ENCODE data around the gene PRTFDC1.
"Not testable (repeated sequence)": the region's sequence is repeated elsewhere in the genome, so short reads cannot be mapped to it uniquely, and the experiment has no call there.

PRTFDC1 gene

GRCh38 chr10:24929056-24929544 lies 23.3 kb downstream of the PRTFDC1 start:
- no peak for DNase-seq

GRCh38 chr10:24928163-24928562 lies 24.2 kb downstream of the PRTFDC1 start:
- no peak for DNase-seq

DNA sequence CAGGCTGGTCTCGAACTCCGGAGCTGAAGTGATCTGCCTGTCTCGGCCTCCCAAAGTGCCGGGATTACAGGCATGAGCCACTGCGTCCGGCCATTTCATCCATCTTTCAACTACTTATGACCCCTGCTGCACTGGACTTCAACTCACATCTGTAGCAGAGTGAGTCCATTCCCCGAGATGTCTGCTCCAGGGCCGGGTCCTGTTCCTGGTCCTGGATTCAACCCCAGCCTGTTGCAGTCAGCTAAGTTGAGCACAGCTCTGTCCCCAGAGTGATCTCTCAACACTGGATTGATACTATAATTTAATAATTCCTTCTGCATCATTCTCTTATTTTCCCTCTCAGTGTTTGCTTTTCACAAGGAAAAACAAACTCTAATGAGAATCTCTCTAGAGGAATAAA lies 25.8 kb downstream of the PRTFDC1 start:
- no peak for DNase-seq

- DNase-seq = no peak
Measured at GRCh38 chr10:24925799-24926198, 26.6 kb downstream of the PRTFDC1 start.

DNA sequence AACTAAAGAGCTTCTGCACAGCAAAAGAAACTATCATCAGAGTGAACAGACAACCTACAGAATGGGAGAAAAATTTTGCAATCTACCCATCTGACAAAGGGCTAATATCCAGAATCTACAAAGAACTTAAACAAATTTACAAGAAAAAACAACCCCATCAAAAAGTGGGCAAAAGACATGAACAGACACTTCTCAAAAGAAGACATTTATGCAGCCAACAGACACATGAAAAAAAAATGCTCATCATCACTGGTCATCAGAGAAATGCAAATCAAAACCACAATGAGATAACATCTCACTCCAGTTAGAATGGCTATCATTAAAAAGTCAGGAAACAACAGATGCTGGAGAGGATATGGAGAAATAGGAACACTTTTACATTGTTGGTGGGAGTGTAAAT lies 27.9 kb downstream of the PRTFDC1 start:
- DNase-seq = not testable (repeated sequence)

DNA sequence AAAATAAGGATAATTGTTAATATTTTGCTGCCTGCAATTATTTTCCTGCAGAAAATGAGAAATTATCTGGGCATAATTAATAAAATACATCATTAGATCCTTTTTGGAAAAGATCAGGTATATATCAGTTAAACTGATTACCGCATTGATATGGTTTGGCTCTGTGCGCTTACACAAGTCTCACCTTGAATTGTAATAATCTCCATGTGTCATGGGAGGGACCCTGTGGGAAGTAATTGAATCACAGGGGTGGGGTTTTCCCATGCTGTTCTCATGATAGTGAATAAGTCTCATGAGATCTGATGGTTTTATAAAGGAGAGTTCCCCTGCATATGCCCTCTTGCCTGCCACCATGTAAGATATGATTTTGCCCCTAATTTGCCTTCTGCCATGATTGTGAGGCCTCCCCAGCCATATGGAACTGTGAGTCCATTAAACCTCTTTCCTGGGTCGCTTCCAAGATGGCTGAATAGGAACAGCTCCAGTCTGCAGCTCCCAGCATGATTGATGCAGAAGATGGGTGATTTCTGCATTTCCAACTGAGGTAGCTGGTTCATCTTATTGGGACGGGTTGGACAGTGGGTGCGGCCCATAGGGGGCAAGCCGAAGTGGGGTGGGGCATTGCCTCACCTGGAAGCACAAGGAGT lies 30.1 kb downstream of the PRTFDC1 start:
- peak; percentile 6 for DNase-seq

DNA sequence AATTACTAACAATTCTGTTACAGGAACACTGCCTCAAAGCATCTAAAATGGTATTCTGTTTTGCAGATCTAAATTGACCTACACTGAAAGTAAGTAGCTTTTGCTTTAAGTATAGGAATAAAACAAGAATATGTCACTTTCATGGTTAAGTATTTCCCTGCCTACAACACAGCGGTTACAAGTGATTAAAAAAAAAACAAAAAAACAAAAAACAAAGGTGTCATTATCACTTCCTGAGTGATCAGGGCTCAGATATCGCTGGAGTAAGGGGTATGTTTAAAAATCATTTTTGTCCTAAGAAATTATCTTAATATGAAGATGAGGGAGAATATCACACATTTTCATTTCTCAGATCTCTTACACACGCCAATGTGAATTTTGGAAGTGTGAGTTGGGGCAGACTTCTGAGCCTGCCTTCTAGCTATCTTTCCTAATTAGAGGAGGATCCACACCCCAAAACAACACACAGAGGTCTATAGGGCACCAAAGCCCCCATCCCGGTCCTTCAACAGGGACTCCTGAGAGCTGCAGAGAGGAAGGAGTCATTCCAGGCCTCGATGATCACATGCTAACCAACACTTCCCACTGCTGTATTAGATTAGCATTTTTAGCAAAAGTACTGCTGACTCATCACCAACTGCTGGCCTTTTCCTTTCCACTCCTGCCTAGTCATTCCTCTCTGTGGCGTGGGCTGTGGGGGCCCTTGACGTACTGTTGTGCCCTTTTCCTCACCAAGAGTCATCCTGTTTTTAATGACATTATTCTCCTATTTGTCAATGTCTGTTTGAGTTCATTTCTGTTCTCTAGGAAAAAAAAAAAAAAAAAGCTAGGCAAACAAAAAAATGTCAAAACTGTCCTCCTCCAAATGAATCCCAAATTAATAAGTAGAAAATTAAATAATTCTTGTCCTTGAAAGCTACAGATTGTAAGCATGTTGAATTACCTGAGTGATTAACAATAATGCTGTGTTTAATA lies 31.2 kb downstream of the PRTFDC1 start:
- DNase-seq = peak; percentile 1

DNA sequence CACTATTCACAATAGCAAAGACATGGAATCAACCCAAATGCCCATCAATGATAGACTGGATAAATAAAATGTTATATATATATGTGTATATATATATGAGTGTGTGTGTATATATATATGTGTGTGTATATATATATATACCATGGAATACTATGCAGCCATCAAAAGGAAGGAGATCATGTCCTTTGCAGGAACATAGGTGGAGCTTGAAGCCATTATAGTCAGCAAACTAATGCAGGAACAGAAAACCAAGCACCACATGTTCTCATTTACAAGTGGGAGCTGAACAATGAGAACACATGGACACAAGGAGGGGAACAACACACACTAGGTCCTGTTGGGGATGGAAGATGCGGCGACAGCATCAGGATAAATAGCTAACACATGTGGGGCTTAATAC lies 32.2 kb downstream of the PRTFDC1 start:
- not testable (repeated sequence) for DNase-seq

GRCh38 chr10:24919629-24920028 lies 32.8 kb downstream of the PRTFDC1 start:
- not testable (repeated sequence) for DNase-seq

DNA sequence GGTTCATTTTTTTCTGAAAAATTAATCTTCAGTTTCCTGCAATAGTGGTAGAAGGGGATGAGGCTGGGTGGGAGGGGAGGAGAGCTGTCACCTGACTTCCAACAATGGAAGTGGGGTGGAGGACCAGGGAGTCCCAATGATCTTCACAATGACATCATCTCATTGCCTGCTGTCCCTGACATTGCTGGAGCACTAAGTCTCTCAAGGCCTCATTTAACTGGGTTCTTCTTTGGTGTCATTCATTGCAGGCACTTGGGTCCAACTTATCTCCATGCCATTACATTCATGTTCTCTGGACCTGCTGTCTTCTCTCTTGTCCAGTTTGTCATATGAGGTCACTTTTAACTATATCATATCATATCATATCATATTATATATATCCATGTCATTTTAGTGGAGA lies 34.4 kb downstream of the PRTFDC1 start:
- DNase-seq = no peak

- no peak for DNase-seq
Measured at GRCh38 chr10:24917493-24917892, 34.9 kb downstream of the PRTFDC1 start.

GRCh38 chr10:24916365-24916764 lies 36.0 kb downstream of the PRTFDC1 start:
- no peak for DNase-seq

DNA sequence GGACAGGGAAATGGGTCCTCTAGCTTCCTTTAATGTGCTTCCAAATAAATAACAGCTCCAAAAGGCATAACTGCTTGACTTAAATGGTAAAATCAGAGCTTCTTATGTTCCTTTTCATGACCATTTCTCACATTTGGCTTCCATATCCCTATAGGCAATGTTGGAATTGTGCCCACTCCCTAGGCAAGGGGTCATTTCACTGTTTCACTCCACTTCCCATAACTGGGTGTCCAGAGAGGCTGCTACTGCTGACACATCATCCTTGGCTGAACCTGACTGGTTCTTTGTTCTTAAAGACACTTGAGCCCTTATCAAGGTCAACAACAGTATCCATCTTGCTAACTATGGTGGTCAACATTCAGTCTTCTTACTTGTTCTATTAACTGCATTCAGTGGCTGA lies 37.1 kb downstream of the PRTFDC1 start:
- DNase-seq = no peak

DNA sequence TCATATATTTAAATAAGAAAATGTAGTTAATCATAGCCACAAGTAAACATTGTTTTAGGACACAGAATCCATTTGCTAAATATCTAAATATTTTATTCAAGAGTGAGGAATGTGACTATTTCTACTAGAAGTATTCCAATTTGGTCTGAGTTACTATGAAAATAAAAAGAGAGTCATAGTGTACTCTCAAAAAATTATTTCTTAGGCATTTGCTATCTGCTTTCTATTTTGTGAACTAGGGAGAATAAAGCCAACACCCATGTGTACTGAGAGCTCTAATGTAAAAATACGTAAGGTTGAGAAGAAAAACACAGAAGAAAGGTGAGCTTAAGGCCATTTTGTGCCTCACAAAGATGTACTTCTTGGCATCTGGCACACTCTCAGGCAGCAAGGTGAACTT lies 38.3 kb downstream of the PRTFDC1 start:
- no peak for DNase-seq

GRCh38 chr10:24912215-24912614 lies 40.2 kb downstream of the PRTFDC1 start:
- DNase-seq = no peak

DNA sequence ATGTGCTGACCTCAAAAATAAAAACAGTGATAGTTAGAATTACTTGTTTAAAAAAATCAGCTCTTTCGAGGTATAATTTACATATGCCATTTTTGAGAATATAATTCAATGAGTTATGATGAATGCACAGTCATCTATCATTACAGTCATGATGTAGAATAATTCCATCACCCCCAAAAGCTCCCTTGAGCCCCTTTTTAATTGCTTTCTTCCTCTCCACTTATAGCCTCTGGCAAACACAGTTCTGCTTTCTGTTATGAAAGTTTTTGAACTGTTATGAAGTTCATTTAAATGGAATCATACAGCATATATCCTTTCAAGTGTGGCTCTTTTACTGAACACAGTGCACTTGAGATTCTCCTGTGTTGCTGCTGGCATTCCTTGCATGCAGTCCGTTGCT lies 41.4 kb downstream of the PRTFDC1 start:
- no peak for DNase-seq

DNA sequence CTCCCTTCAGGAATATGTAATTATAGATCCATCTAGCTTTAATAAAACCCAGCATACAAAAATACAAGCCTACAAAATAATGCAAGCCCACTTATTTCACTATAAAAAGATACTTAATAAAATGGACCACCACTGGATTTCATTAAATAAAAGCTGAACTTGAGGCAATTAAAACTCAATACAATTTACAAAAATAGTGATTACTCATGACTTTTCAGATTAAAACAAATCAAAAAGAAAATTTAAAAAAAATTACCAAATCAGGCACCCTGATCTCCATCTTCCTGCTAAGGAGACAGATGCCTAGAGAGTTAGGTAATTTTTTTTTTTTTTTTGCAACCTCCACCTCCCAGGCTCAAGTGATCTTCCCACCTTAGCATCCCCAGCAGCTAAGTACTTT lies 41.8 kb downstream of the PRTFDC1 start:
- no peak for DNase-seq

GRCh38 chr10:24908793-24909423 lies 43.5 kb downstream of the PRTFDC1 start:
- DNase-seq = no peak

GRCh38 chr10:24907956-24908355 lies 44.5 kb downstream of the PRTFDC1 start:
- DNase-seq = no peak

DNA sequence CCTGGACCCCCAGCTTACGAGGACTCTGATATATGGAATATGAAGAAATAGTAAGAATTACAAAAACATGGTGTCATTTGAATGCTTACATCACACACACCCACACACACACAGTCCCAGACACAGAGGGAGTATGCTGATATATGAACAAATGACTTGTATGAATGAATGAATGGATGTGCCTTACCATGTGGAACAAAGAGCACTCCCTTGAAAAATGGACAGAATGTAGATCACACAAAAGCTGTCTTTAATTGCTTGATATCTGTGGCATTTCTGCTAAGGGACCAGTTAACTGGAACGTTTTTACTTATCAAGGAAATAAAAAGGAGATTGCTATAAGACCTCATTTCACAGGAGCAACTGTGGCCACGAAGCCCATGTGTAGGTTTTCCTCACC lies 46.0 kb downstream of the PRTFDC1 start:
- DNase-seq = no peak

GRCh38 chr10:24904824-24905223 lies 47.6 kb downstream of the PRTFDC1 start:
- no peak for DNase-seq

DNA sequence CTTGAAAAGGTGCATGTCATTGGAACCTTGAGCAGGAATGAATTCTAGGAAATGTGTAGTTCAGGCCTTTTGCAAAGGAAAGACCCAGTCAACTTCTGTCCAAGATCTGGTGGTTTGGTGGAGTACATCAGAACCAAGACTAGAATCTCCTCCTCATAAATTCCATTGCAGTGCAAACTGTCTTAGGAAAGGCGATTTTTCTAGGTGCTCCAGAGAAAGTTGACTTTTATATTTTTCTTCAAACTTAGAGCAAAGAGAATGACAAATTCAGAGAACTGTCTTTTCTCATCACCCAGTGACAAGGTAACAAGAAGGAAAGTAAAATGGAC lies 50.0 kb downstream of the PRTFDC1 start:
- no peak for DNase-seq

DNA sequence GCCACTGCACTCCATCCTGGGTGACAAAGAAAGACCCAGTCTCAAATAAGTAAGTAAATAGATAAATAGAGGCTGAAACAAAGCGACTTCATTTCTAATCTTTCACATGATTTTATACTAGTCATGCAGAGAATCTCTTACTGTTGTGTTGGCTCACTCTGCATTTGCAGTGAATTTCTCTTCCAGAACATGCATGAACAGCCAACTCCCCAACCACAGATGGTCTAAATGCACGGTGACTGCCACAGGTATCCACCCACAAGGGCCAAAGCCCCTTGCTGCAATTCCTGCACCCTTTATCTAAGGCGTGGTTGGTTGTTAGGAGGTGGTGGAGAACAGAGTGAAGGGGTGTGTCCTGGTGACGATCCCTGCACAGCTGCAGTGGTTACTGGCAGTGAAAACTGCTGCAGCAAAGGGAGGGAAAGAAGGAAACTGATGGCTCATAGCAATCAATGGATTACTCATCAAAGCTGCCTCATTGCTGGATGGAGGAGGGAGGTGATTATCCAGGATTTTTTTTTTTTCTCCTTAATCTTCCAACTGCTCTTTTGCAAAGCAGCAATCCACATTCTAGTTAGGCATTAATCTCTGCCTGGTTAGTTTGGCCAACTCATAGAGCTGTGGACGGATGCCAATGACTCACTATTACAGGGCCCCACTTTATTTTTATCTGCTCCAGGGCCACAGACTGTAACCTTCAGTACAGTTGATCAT lies 50.6 kb downstream of the PRTFDC1 start:
- peak; percentile 85 for DNase-seq

All from NCI-H82 (cell line).